DMS79 (cell line): ENCODE data around the gene COPS2.

Experiments used
- DNase-seq: peaks from one replicate; lab custom pipeline; 2025; lab: John Stamatoyannopoulos, UW

COPS2 gene

DNA sequence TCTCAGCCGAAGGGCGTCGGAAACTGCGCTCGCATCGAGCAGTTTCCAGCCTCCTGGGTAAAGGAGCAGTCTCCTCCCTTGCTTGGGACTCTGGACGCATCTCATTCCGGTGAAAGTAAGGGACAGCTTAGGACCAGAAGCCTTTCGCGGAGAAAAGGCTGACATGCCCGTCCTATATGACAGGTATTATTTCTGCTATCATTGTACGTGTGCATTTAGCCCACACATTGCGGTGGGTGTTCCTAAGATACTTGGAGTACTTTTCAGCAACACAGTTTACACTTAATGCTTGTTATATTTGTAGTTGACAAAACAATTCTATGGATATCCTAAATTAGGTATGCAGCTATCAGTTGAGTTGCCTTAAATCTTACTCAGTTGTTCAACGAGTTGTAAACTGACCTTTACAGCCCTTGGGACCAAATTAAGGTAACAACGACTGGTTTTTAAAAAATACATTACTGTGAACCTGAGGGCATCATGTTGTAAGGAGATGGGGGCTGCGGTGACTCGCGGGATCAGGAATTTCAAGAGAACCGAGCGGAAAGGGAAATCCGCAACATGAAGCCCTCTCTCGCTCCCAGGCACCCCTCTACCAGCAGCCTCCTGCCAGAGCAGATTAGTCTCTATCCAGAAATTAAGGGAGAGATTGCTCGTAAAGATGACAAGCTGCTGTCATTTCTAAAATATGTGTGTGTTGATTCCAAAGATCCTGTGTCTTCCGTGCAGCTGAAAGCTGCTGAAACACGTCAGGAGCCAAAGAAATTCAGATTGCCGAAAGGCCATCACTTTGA is 632 bp upstream of the COPS2 start:
- no peak for DNase-seq

DNA sequence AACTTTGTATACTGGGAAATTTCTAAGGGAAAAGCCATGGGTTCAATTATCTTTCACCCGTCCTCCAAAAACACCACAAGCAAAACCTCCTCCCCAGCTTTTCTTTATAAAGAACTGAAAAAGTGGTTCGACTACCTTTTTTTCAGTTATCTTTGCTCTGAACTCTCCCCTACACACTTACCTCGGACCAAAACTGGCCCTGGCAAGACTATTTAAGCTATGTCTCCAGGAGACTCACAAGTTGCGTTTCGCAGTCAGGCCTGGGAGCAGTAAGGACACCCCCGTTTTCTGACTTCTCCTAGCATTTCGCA is 645 bp downstream of the COPS2 start:
- no peak for DNase-seq

DNA sequence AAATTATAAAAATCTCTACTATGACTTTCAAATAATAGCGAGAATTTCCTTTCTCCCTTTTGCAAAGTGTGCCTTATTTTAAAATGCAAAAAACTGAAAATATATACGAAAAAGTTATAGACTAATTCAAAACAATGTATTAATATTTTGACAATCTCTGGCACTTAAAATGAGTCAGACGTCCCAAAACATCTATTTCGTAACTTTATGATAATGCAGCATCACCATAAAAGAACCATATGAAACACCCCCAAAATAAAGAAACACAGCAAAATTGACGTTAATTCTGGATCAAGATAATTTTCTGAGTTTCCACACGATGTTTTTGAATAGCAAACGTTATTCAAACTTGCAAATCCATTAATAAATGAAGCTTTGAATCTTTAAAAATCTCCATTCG is 1.0 kb downstream of the COPS2 start:
- DNase-seq = no peak

DNA sequence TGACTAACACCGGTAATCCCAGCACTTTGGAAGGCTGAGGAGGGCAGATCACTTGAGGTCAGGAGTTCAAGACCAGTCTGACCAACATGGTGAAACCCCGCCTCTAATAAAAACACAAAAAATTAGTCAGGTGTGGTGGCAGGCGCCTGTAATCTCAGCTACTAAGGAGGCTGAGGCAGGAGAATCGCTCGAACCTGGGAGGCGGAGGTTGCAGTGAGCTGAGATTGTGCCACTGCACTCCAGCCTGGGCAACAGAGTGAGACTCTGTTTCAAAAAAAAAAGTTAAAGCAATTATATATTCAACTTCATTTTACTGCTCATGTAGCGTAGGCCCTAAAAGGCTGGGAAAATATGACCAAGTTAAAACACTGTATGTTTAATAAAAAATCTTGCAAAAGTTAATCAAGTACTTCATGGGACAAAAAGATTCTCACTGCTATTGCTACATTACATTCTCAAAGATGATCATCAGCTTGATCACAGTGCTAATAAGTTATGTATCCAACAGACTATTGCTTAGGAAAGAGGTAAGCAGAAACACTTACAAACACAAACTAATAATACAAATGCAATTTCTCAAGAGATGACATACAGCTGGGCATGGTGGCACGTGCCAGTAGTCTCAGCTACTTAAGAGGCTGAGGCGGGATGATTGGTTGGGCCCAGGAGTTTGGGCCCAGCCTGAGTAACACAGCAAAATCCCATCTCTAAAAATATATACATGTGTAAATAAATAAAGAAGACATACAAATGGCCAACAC is 2.7 kb downstream of the COPS2 start:
- DNase-seq = no peak

DNA sequence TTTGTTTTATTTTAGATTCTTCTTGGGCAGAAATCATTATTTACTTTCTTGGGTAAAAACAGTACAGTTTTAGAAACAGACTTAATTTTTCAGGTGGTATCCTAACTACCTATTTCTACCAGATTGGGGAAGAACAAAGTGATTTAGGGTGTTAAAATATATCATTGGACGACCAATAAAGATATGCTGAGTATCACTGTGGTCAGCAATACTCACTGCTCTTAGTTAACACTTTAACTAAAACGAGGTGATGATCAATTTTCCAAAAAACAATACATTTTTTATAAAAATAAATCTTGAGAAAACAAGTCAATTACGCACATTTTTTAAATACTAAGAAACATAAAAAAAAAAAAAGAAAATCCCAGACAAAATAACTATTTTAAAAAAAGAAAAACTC is 3.6 kb downstream of the COPS2 start:
- no peak for DNase-seq

DNA sequence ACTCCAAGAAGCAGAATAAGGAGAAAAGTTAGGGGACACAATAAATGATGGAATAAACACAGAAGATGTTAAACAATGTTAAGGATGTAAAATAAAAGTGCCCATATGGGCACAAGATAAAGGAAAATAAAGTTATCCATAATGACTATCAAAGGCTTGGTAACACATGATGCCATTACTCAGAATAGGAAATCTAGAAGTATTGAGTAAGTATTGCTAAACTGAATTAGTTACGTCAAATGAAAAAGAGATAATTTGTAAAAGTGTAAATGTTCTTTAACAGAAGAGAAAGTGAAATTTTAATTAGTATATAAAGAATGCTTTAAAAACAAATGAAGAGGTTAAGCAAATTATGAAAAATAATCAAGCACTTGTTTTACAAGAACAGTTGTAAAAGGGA is 6.7 kb downstream of the COPS2 start:
- no peak for DNase-seq

DNA sequence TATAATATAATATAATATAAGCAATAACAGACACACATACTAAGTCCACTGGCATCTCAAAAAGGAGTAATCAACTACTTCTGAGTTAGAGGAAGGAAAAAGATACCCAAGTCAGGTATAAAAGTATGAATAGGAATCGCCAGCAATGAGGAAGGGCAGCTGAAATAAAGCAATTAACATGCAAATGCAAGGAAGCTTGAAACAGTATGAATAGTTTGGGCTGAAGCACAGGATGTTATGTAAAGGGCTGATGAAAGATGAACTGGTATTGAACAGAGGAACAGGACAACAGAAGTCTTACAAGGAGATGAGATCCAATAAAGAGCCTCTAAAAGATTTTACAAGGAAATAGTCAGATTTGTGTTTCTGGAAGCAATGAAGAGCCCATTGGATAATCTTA is 7.1 kb downstream of the COPS2 start:
- no peak for DNase-seq

DNA sequence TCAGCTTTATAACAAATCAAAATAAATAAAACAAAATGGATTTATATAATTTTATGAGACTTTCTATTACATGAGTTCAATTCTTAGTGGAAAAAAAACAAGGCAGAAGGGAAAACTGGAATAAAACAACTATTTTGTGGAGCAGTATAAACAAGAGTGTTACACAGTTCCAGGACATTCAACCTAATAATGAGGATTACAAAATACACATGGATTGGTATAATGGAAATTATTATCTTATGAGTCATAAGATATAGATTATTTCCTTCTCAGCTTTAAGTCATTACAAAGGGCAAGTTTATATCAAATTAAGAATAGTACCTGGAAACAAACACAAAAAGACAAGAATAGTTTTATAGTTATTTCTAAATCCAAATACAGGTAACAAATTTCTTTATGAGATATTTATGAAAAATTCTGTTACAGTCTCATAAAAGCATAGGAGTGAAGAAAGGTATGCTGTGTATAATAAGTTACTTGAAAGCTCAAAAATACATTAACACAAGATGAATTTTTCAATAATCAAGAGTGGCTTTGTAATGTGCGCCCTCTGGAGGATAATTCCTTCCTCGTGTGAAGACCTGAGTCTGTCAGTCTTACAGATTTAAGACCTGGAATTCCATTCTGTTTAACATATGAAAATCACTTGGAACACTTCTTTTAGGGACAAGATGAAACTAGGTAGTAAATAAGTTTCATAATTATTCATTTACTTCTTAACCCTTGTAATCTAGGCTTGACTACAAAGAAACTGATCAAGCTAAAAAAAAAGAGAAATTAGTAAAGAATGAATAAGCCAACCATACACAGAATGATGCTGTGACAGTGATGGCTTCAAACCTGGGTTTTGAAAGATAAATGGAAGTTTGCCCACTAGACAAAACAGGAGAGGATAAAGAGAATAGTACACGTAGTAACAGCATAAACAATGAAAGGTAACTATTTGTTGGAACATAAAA is 9.5 kb downstream of the COPS2 start:
- DNase-seq = no peak

DNA sequence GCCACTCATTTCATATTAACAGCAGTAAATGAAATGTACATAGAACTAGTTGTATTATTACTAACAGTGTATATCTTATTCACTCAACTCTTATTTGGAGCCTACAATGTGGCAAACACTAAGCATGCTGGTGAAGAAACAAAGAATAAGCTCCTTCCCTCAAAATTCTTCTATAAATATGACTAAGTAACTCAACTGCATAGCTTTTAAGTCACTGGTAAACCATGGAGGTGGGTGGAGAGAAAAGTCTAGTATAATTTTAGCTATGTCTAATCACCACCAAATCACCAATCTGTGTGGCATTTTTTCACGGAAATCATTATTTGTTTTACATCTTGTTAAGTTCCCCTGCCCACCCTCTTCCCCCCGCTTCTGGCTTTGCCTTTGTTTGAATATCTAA is 17.5 kb downstream of the COPS2 start:
- DNase-seq = no peak

DNA sequence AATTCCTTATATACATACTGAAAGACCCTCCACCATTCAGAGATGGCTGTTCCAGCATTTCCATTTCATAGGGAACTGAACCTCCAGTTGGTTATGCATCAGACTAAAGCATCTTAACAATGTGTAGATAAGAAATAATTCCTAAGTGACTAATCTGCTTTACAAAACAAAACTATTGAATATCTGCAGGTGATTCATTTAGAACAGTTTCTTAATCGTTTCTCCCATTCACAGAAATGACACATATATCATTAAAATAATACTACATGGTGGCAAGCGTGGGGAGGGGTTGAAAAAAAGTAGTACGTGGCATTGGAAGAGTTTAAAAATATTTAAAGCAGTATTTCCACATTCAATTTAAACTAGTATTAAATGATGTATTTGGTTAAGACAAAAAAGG is 19.5 kb downstream of the COPS2 start:
- no peak for DNase-seq

DNA sequence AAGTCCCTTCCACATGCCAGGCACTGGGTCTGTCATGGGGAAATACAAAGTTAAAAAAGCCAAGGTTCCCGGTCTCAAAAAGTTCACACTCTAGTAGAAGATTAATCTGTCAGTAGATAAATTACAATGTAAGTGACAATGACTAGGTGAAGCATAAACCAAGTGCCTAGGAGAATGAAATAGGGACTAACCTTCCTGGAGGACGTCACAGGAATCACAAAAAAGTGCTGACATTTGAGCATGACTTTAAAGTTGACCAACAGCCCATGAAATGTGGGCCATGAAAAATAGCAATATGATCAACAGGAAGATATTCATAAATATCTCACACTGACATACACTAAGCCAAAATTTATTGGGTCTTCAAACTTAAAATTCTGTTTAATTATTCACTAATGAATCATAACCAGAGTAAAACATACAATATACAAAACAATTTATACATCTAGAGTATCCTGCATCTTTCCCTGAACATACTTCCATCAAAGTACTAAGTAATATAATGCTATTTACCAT is 20.0 kb downstream of the COPS2 start:
- DNase-seq = no peak

DNA sequence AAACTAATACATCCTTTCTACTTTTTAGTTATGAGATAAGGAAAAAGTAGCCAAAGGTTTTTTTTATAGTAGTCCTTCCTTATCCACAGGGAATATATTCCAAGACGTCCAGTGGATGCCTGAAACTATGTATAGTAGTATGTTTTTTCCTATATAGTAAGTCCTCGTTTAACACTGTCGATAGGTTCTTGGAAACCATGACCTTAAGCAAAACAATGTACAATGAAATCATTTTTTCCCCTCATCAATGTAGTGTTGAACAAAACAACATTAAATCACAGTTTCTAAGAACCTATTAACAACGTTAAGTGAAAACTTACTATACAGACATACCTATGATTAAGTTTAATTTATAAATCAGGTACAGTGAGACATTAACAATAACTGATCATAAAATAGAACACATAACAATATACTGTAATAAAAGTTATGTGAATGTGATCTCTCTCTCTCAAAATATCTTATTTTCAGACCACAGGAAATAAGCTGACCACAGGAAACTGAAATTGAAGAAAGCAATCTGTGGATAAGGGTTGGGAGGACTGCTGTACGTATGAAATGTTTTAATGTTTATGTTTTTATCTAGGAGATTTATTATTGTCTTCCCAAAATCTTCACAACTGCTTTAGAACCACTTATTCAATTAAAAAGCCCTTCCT is 20.6 kb downstream of the COPS2 start:
- no peak for DNase-seq

DNA sequence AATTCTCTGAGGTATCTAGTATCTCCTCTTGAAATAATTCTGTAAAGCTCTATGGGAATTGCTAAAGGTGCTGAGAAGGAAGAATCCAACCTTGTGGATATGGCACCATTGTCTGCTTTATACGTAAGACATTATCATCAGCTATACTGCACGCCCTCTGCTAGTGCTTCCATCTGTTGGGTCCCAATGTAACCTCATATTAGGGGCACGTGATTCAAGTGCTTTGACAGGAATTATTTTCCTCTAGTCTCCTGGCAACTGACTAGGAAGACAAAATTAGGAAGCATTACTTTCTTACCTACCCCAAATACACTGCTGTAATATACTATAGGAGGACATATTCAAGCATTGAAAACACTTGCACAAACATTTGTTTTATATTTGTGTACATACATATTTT is 24.0 kb downstream of the COPS2 start:
- DNase-seq = no peak

DNA sequence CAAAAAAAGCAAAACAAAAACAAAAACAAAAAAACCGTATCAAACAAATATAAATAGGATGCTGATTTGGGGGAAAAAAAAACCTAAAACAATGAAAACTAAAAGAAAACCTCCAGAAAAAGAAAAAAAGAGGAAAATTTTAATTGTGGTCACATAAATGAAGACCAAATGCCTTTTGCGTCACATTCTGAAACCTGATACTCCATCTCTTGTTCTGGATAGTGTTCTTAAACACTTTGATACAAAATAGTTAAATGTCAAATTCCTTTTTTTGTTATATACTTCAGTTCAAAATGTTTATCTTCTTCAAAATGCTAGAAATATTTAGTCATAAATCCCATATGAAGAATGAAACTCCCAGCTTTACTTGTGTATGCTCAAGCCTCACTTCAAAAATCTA is 31.0 kb downstream of the COPS2 start:
- no peak for DNase-seq

DNA sequence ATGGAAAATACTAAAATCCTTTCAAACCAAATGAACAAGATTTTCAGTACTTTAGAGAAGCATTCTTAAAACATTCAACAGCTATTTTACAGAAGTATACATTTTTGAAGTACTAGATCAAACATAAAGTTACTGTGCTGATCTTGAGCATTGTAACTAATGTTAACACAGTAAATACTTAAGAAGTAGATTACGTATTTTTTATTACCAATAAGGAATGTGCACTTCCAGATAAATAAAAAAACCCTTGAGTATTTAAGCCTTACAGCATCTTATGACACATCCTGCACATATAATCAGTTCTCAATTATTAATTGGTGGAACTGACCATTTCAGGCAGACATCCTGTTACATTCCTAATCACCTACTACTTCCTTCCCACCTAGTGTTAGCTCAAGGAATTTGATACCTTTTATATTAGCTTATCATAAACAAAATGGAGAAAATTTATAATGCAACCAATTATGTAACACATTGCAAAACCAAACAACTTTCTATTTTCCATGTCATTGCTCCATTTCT is 32.8 kb downstream of the COPS2 start:
- no peak for DNase-seq

DNA sequence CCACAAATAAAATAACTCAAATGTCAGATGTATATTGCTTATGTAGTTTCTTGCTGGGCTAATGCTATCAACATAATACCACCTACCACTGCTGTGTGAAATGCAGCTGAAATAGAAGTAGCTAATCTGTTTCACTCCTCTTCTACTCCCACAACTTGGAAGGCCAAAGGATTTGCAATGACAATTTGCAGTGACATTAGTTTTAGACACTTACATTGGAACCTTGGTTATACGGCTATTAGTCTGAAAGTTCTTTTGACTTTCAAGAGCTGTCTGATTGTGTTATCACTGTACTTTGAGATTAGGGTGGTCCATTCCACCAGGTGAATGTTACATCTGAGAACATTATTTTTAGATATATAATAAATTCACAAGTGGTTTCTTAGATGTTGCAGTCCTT is 33.5 kb downstream of the COPS2 start:
- no peak for DNase-seq

DNA sequence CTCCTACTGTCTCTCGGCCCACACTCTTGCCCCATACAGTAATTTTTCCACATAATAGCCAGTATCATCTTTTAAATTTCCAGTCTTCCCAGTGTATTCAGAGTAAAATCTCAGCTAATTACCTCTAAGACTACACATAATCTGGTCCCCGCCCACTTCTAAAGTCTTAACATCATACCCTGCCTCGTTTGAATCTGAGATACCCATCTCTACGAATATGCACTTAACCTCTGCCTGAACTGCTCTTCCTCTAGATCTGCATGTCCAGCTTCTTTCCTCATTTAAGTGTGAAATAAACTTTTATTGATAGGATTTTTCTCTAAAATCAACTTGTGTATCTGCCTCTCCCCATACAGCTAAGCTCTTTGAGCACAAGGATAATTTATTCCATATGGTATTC is 34.6 kb downstream of the COPS2 start:
- DNase-seq = no peak

DNA sequence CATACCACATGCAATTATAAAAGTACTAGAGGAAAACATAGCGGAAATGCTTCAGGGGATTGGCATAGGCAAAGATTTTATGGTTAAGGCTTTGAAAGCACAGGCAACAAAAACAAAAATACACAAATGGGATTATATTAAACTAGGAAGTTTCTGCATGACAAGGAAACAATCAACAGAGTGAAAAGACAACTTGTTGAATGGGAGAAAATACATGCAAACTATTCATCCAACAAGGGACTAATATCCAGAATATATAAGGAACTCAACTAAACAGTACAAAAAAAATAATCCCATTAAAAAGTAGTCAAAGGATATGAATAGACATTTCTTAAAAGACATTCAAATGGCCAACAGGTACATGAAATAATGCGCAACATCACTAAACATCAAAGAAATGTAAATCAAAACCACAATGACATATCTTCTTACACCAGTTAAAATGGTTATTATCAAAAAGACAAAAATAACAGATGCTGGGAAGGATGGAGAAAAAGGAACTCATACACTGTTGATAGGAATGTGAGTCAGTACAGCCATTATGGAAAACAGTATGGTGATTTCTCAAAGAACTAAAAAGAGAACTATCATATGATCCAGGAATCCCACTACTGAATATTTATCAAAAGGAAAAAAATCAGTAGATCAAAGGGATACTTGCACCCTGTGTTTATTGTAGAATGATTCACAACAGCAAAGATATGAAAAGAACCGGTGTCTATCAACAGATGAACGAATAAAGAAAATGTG is 39.1 kb downstream of the COPS2 start:
- no peak for DNase-seq

DNA sequence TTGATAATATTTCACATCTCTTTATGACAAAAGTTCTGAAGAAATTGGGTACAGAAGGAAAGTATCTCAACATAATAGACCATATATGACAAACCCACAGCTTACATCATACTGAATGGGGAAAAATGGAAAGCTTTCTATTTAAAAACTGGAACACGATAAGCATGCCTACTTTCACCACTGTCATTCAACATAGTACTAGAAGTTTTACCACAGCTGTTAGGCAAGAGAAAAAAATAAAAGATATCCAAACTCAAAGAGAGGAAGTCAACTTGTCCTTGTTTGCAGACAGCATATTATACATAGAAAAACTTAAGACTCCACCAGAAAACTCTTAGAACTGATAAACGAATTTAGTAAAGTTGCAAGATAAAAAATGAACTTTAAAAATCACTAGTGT is 40.3 kb downstream of the COPS2 start:
- DNase-seq = no peak

DNA sequence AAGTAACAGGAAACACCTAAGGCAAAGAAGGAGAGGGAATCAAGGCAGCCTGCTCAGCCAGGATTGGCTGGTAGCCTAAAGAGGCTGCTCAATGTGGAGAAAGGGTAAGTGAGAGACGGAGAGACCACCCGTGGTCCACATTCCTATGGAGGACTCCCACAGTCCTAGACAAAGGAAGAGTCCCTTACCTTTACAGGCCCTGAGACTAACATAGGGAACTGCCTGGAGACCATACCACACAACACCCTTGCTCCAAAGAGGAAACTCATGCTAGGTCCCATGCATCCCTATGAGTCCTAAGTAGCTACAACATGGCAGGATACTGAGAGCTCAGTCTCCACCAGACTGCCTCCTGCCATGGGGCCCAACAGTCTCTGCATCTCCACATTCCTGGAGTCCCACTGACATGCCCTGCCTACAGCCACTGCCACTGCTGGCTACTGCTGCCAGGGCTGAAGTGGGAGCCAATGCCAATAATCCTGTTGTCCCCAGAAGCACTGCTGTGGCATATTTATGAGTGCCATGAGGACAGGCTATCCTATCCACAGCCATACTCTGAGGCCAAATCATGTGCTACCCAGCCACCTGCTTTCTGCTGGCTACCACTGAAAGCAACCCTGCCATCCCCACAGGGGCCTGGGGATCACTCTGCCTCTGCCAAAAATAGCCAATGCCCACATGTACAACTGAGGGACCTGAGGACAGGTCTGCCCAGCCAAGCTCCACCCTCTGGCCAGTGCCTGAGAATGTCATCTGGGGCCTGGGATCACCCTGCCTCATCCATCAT is 45.0 kb downstream of the COPS2 start:
- no peak for DNase-seq
